ENCODE measurements around the gene SLC6A3.

Gene SLC6A3

GRCh38 chr5:1394881-1395860 is 50.1 kb downstream of the SLC6A3 start:
- H3K27me3 ChIP-seq (ENCODE audit: control insufficient read depth in 1 of 2, insufficient read depth in 2 of 2, low read length in 2 of 2): peaks cover 10 to 36% of the 10 kb centered on the region in 2 donors
- H3K36me3 ChIP-seq (ENCODE audit: insufficient read depth, low read length): no peaks in the 10 kb centered on the region
- no peaks in the 10 kb centered on the region for H3K9me3 ChIP-seq (ENCODE audit: low read length)
- no peaks in the 10 kb centered on the region for H3K4me1 ChIP-seq (ENCODE audit: insufficient read depth, low read length)
- no peak overlapping the region for H3K4me3 ChIP-seq (ENCODE audit: low read depth in 1 of 2, low read length in 2 of 2)
- no peak overlapping the region for H3K9ac ChIP-seq (ENCODE audit: low read length)
- no peak overlapping the region for H3K27ac ChIP-seq (ENCODE audit: low read depth, low read length)

- Histone ChIP-seq H3K9ac (ENCODE audit: low read length) (no peak overlapping the region), H3K27me3 (ENCODE audit: control insufficient read depth in 1 of 2, insufficient read depth in 2 of 2, low read length in 2 of 2) (peaks cover 10 to 36% of the 10 kb centered on the region in 2 donors), H3K4me3 (ENCODE audit: low read depth in 1 of 2, low read length in 2 of 2) (no peak overlapping the region), H3K9me3 (ENCODE audit: low read length) (no peaks in the 10 kb centered on the region), H3K27ac (ENCODE audit: low read depth, low read length) (no peak overlapping the region), H3K4me1 (ENCODE audit: insufficient read depth, low read length) (no peaks in the 10 kb centered on the region), H3K36me3 (ENCODE audit: insufficient read depth, low read length) (no peaks in the 10 kb centered on the region)
These were observed 51.4 kb downstream of the SLC6A3 start for GRCh38 chr5:1393571-1394501.

DNA sequence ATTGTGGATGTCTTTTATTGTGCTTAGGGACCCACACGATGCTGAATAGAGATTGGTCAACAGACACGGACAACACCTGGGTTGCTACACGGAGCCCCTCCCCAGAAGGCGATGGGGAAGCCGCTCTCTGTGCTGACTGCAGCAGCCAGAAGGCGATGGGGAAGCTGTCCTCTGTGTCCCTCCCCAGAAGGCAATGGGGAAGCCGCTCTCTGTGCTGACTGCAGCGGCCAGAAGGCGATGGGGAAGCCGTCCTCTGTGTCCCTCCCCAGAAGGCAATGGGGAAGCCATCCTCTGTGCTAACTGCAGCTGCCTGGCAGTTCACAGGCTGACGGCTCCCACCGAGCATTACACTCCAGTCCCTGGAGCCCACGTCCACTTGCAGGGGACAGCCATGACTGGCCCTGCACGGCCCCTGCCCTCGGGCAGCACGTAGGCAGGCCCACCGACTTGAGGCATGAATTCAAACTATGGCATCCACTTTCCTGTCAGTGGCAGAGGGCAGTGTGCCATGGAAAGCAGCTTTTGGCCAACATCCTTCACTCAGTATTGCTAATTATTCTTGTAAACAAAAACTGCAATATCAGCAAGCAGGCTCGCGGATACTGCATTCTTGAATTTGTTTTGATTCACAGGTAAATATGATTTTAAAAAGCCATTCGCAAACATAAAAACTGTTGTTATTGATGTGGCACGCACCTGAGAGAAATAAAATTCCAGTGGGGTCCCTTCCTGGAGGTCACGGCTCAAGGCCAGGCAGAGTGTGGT is 52.3 kb downstream of the SLC6A3 start:
- Histone ChIP-seq H3K27me3 (ENCODE audit: control insufficient read depth in 1 of 2, insufficient read depth in 2 of 2, low read length in 2 of 2) (peaks cover 10 to 36% of the 10 kb centered on the region in 2 donors), H3K27ac (ENCODE audit: low read depth, low read length) (no peak overlapping the region), H3K4me1 (ENCODE audit: insufficient read depth, low read length) (no peaks in the 10 kb centered on the region), H3K36me3 (ENCODE audit: insufficient read depth, low read length) (no peaks in the 10 kb centered on the region), H3K9me3 (ENCODE audit: low read length) (no peaks in the 10 kb centered on the region), H3K9ac (ENCODE audit: low read length) (no peak overlapping the region), H3K4me3 (ENCODE audit: low read depth in 1 of 2, low read length in 2 of 2) (no peak overlapping the region)

DNA sequence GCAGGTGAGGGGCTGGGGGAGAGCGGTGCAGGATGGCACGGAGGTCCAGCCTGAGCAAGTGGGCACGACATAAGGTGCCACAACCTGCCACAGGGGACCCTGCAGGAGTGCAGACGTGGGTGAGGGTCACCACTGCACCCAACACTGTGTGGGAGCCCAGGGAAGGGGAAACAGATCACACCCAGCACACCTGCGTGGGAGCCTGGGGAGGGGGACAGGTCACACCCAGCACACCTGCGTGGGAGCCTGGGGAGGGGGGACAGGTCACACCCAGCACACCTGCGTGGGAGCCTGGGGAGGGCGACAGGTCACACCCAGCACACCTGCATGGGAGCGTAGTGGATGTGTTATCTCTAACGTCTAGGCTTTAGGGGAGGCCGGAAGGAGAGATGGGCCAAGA is 53.0 kb downstream of the SLC6A3 start:
- H3K27me3 ChIP-seq (ENCODE audit: control insufficient read depth in 1 of 2, insufficient read depth in 2 of 2, low read length in 2 of 2): peaks cover 10 to 36% of the 10 kb centered on the region in 2 donors
- H3K4me1 ChIP-seq (ENCODE audit: insufficient read depth, low read length): no peaks in the 10 kb centered on the region
- no peak overlapping the region for H3K9ac ChIP-seq (ENCODE audit: low read length)
- no peaks in the 10 kb centered on the region for H3K9me3 ChIP-seq (ENCODE audit: low read length)
- H3K4me3 ChIP-seq (ENCODE audit: low read depth in 1 of 2, low read length in 2 of 2): no peak overlapping the region
- no peak overlapping the region for H3K27ac ChIP-seq (ENCODE audit: low read depth, low read length)
- no peaks in the 10 kb centered on the region for H3K36me3 ChIP-seq (ENCODE audit: insufficient read depth, low read length)

GRCh38 chr5:1391691-1392090 is 53.5 kb downstream of the SLC6A3 start:
- Histone ChIP-seq H3K36me3 (ENCODE audit: insufficient read depth, low read length) (no peaks in the 10 kb centered on the region), H3K9me3 (ENCODE audit: low read length) (no peaks in the 10 kb centered on the region), H3K9ac (ENCODE audit: low read length) (no peak overlapping the region), H3K27me3 (ENCODE audit: control insufficient read depth in 1 of 2, insufficient read depth in 2 of 2, low read length in 2 of 2) (peaks cover 10 to 37% of the 10 kb centered on the region in 2 donors), H3K27ac (ENCODE audit: low read depth, low read length) (no peak overlapping the region), H3K4me1 (ENCODE audit: insufficient read depth, low read length) (no peaks in the 10 kb centered on the region), H3K4me3 (ENCODE audit: low read depth in 1 of 2, low read length in 2 of 2) (no peak overlapping the region)

- Histone ChIP-seq H3K27ac (ENCODE audit: low read depth, low read length) (no peak overlapping the region), H3K4me1 (ENCODE audit: insufficient read depth, low read length) (no peaks in the 10 kb centered on the region), H3K36me3 (ENCODE audit: insufficient read depth, low read length) (no peaks in the 10 kb centered on the region), H3K9me3 (ENCODE audit: low read length) (no peaks in the 10 kb centered on the region), H3K27me3 (ENCODE audit: control insufficient read depth in 1 of 2, insufficient read depth in 2 of 2, low read length in 2 of 2) (peaks cover 10 to 40% of the 10 kb centered on the region in 2 donors), H3K9ac (ENCODE audit: low read length) (no peak overlapping the region), H3K4me3 (ENCODE audit: low read depth in 1 of 2, low read length in 2 of 2) (no peak overlapping the region)
These were observed 54.2 kb downstream of the SLC6A3 start for GRCh38 chr5:1390861-1391600.

GRCh38 chr5:1390333-1390732 is 54.9 kb downstream of the SLC6A3 start:
- Histone ChIP-seq H3K36me3 (ENCODE audit: insufficient read depth, low read length) (no peaks in the 10 kb centered on the region), H3K4me1 (ENCODE audit: insufficient read depth, low read length) (no peaks in the 10 kb centered on the region), H3K9me3 (ENCODE audit: low read length) (no peaks in the 10 kb centered on the region), H3K9ac (ENCODE audit: low read length) (no peak overlapping the region), H3K27ac (ENCODE audit: low read depth, low read length) (no peak overlapping the region), H3K4me3 (ENCODE audit: low read depth in 1 of 2, low read length in 2 of 2) (no peak overlapping the region), H3K27me3 (ENCODE audit: control insufficient read depth in 1 of 2, insufficient read depth in 2 of 2, low read length in 2 of 2) (peaks cover 10 to 39% of the 10 kb centered on the region in 2 donors)

DNA sequence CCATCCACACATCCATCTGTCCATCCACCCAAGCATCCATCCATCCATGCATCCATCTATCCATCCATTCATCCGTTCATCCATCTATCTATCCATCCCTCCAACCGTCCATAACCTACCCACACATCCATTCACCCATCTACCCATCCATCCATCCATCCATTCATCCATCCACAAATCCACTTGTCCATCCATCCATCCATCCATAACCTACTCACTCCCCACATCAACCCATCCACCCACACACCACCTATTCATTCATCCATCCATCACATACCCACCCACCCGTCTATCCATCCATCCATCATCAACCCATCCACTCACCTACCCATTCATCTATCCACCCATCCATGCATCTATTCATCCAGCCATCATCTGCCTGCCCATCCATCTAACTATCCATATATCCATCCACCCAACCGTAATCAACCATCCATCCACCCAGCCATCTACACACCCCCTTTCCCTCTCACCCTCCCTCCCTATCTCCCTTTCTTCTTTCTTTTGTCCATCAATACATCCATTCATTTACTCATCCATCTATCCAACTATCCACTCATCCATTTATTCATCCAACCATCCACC is 56.8 kb downstream of the SLC6A3 start:
- H3K27ac ChIP-seq (ENCODE audit: low read depth, low read length): no peak overlapping the region
- H3K9ac ChIP-seq (ENCODE audit: low read length): no peak overlapping the region
- H3K36me3 ChIP-seq (ENCODE audit: insufficient read depth, low read length): no peaks in the 10 kb centered on the region
- H3K27me3 ChIP-seq (ENCODE audit: control insufficient read depth in 1 of 2, insufficient read depth in 2 of 2, low read length in 2 of 2): peaks cover 0 to 24% of the 10 kb centered on the region in 2 donors
- no peaks in the 10 kb centered on the region for H3K4me1 ChIP-seq (ENCODE audit: insufficient read depth, low read length)
- no peaks in the 10 kb centered on the region for H3K9me3 ChIP-seq (ENCODE audit: low read length)
- no peak overlapping the region for H3K4me3 ChIP-seq (ENCODE audit: low read depth in 1 of 2, low read length in 2 of 2)

- Histone ChIP-seq H3K27ac (ENCODE audit: low read depth, low read length) (no peak overlapping the region), H3K9me3 (ENCODE audit: low read length) (no peaks in the 10 kb centered on the region), H3K27me3 (ENCODE audit: control insufficient read depth in 1 of 2, insufficient read depth in 2 of 2, low read length in 2 of 2) (peaks cover 0 to 21% of the 10 kb centered on the region in 2 donors)
These were observed 57.4 kb downstream of the SLC6A3 start for GRCh38 chr5:1387876-1388275.

DNA sequence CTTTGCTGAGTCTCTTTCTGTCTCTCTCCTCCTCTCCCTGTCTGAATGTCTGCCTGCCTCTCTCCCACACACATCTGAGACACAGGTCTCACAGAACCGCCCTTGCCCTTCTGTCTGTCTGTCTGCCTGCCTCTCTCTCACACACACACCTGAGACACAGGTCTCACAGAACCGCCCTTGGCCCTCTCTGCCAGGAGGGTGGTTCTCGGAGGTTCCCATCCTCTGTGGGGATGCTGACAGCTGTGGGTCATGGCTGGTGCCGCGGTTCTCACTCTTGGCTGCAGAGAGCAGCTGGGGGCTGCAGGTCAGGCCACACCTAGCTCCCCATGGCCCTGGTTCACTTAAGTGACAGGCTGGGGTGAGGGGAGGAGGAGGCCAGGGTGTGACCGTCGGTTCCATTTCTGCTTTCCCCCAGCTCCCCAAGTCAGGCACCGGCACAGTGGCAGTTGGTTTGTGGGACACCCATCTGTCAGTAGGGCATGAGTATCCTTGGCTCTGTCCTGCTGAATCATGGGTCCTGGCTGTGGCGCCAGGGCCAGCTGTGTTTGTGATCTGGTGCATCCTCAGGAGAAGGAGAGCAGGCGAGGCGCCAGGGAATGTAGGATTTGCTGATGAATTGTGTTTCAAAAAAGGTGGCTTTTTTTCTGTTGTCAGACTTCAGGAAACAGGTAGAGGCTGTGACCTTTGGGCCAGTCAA is 58.0 kb downstream of the SLC6A3 start:
- H3K27me3 ChIP-seq (ENCODE audit: control insufficient read depth in 1 of 2, insufficient read depth in 2 of 2, low read length in 2 of 2): peaks cover 0 to 19% of the 10 kb centered on the region in 2 donors
- no peak overlapping the region for H3K4me3 ChIP-seq (ENCODE audit: low read depth in 1 of 2, low read length in 2 of 2)

More at GRCh38 chr5:1387876-1388275, 57.4 kb downstream of the SLC6A3 start:
- Histone ChIP-seq H3K4me1 (ENCODE audit: insufficient read depth, low read length) (no peaks in the 10 kb centered on the region), H3K4me3 (ENCODE audit: low read depth in 1 of 2, low read length in 2 of 2) (no peak overlapping the region), H3K36me3 (ENCODE audit: insufficient read depth, low read length) (no peaks in the 10 kb centered on the region), H3K9ac (ENCODE audit: low read length) (no peak overlapping the region)

More for the DNA sequence above, 58.0 kb downstream of the SLC6A3 start:
- Histone ChIP-seq H3K9me3 (ENCODE audit: low read length) (no peaks in the 10 kb centered on the region), H3K4me1 (ENCODE audit: insufficient read depth, low read length) (no peaks in the 10 kb centered on the region), H3K36me3 (ENCODE audit: insufficient read depth, low read length) (no peaks in the 10 kb centered on the region), H3K9ac (ENCODE audit: low read length) (no peak overlapping the region), H3K27ac (ENCODE audit: low read depth, low read length) (no peak overlapping the region)
